ENCODE results near the gene ISLR. TPM values are rescaled to one million over a fixed set of nuclear protein-coding genes. Genes with fewer than 3 reads are reported as not detected.

The ISLR gene
- polyA plus RNA-seq, 1 donor from 2014 or later = not detected

DNA sequence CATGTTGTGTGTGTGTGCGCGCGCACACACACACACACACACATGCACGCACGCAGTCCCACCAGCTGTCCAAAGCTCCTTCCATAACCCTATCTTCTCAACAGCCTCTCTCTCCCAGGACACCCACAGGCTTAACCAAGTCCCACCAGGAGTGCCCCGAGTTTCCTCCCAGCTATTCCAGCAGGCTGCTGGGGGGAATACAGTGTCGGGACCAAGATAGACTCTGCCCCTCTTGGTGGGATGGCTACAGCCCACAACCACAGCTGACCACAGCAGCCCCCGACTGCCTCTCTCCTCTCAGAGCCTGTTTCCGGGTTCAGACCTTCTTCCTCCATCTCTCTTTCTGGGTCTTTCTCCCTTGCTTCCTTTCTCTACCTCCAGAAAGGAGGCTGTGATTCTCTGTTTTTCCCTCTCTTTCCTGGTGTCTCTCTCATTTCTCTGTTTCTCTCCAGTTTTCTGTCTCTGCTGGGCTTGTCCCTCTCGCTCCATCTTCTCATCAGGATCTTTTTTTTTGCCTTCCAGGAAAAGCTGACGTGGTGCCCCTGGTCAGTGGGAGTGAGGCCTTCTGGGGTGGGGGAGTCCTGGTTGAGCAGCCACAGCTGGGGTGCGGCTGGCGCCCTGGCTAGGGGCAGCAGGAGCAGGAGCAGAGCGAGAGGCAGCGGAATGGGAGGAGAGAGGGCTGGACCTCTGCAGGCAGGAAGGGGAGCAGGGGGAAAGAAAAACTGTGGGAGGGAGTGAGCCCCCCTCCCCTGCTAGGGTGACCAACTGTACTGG, 3.3 kb upstream of the ISLR start:
- Histone ChIP-seq H3K79me2 (replicated peaks; ENCODE audit: insufficient read depth, low read length) (no peaks in the 10 kb centered on the region), H4K20me1 (ENCODE audit: insufficient read depth) (no peaks in the 10 kb centered on the region), H3F3A (ENCODE audit: insufficient read depth, low read length, poor library complexity, severe bottlenecking) (no peaks in the 10 kb centered on the region), H3K9me2 (ENCODE audit: insufficient read depth, low read length) (no peaks in the 10 kb centered on the region), H3K27ac (ENCODE audit: low read length) (no peak overlapping the region), H3K36me3 (ENCODE audit: insufficient read depth, low read length) (no peaks in the 10 kb centered on the region), H3K9ac (ENCODE audit: low read length) (no peak overlapping the region), H3K27me3 (ENCODE audit: insufficient read depth, low read depth, low read length) (no peaks in the 10 kb centered on the region), H3K9me3 (ENCODE audit: low read length) (no peaks in the 10 kb centered on the region), H2AFZ (ENCODE audit: low read depth, low read length) (no peak overlapping the region), H3K4me2 (ENCODE audit: low read length) (no peak overlapping the region), H3K4me3 (ENCODE audit: low read length) (no peak overlapping the region)
- TF ChIP-seq TAF1 (IDR thresholded peaks at IDR 0.05; ENCODE audit: low read depth) = no peak

DNA sequence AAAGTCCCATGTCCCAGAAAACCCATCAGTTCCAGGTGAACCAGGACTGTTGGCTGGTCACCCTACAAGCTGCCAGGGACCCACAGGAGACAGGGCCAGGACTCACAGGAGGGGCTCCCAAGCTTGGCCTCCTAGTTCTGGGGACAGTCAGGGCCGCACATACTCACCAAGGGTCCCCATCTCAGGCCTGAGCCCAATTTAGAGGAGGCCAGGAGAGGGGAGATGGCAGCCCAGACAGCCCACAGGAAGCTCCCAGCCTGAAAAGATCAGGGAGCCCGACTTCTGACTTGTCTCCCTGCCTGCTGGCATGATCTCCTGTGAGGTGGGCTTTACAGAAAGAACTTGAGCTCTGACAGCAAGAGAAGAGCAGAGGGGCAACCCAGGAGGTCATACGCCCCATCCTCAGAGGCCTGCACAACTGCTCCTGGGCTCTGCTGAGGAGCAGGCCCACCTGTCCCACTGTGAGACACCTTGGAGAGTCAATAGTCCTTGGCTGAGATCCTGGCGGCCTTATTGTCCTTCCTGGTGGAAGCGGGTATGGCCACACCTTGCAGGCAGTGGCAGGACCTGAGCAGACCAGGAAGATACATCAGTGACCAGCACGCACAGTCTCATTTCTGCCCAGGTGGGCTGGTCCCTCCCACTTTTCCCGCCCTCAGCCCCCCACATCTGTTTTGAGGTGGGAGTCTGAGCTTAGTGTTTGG, 2.5 kb upstream of the ISLR start:
- Histone ChIP-seq H3K4me3 (ENCODE audit: low read length) (no peak overlapping the region), H3K9me3 (ENCODE audit: low read length) (no peaks in the 10 kb centered on the region), H3K9ac (ENCODE audit: low read length) (no peak overlapping the region), H3K27me3 (ENCODE audit: insufficient read depth, low read depth, low read length) (no peaks in the 10 kb centered on the region), H3K4me2 (ENCODE audit: low read length) (no peak overlapping the region), H3K9me2 (ENCODE audit: insufficient read depth, low read length) (no peaks in the 10 kb centered on the region), H3K27ac (ENCODE audit: low read length) (no peak overlapping the region), H3F3A (ENCODE audit: insufficient read depth, low read length, poor library complexity, severe bottlenecking) (no peaks in the 10 kb centered on the region), H3K36me3 (ENCODE audit: insufficient read depth, low read length) (no peaks in the 10 kb centered on the region), H3K79me2 (replicated peaks; ENCODE audit: insufficient read depth, low read length) (no peaks in the 10 kb centered on the region), H2AFZ (ENCODE audit: low read depth, low read length) (no peak overlapping the region), H4K20me1 (ENCODE audit: insufficient read depth) (no peaks in the 10 kb centered on the region)
- TF ChIP-seq EZH2 (IDR thresholded peaks at IDR 0.05; ENCODE audit: borderline replicate concordance, insufficient read depth, low read length, poor library complexity, severe bottlenecking) (no peak), RAD21 (conservative IDR thresholded peaks at IDR 0.05) (no peak), MXI1 (conservative IDR thresholded peaks at IDR 0.05; ENCODE audit: poor library complexity, severe bottlenecking) (no peak), EP300 (conservative IDR thresholded peaks at IDR 0.05; ENCODE audit: poor library complexity, severe bottlenecking) (no peak), TAF1 (IDR thresholded peaks at IDR 0.05; ENCODE audit: low read depth) (no peak), SMC3 (conservative IDR thresholded peaks at IDR 0.05; ENCODE audit: poor library complexity) (no peak), POLR2AphosphoS5 (IDR thresholded peaks at IDR 0.05) (no peak)
- TF ChIP-seq, protein P1, sequence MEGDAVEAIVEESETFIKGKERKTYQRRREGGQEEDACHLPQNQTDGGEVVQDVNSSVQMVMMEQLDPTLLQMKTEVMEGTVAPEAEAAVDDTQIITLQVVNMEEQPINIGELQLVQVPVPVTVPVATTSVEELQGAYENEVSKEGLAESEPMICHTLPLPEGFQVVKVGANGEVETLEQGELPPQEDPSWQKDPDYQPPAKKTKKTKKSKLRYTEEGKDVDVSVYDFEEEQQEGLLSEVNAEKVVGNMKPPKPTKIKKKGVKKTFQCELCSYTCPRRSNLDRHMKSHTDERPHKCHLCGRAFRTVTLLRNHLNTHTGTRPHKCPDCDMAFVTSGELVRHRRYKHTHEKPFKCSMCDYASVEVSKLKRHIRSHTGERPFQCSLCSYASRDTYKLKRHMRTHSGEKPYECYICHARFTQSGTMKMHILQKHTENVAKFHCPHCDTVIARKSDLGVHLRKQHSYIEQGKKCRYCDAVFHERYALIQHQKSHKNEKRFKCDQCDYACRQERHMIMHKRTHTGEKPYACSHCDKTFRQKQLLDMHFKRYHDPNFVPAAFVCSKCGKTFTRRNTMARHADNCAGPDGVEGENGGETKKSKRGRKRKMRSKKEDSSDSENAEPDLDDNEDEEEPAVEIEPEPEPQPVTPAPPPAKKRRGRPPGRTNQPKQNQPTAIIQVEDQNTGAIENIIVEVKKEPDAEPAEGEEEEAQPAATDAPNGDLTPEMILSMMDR (IDR thresholded peaks at IDR 0.05; ENCODE audit: poor library complexity, severe bottlenecking) = no peak
- TF ChIP-seq, protein P2, sequence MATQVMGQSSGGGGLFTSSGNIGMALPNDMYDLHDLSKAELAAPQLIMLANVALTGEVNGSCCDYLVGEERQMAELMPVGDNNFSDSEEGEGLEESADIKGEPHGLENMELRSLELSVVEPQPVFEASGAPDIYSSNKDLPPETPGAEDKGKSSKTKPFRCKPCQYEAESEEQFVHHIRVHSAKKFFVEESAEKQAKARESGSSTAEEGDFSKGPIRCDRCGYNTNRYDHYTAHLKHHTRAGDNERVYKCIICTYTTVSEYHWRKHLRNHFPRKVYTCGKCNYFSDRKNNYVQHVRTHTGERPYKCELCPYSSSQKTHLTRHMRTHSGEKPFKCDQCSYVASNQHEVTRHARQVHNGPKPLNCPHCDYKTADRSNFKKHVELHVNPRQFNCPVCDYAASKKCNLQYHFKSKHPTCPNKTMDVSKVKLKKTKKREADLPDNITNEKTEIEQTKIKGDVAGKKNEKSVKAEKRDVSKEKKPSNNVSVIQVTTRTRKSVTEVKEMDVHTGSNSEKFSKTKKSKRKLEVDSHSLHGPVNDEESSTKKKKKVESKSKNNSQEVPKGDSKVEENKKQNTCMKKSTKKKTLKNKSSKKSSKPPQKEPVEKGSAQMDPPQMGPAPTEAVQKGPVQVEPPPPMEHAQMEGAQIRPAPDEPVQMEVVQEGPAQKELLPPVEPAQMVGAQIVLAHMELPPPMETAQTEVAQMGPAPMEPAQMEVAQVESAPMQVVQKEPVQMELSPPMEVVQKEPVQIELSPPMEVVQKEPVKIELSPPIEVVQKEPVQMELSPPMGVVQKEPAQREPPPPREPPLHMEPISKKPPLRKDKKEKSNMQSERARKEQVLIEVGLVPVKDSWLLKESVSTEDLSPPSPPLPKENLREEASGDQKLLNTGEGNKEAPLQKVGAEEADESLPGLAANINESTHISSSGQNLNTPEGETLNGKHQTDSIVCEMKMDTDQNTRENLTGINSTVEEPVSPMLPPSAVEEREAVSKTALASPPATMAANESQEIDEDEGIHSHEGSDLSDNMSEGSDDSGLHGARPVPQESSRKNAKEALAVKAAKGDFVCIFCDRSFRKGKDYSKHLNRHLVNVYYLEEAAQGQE (IDR thresholded peaks at IDR 0.05; ENCODE audit: borderline replicate concordance) = no peak

All from neural cell (in vitro differentiated cells).